SKM-1 (cell line): ENCODE measurements around the gene ZNF660.

Experiments
- DNase-seq: peaks from one replicate; lab custom pipeline; 2025; ENCODE audit not compliant: unreplicated experiment; lab: John Stamatoyannopoulos, UW

ZNF660 gene

GRCh38 chr3:44628716-44629115 is 44.0 kb downstream of the ZNF660 start:
- no peak for DNase-seq

- no peak for DNase-seq
Observed at GRCh38 chr3:44632193-44632592, 47.4 kb downstream of the ZNF660 start.

GRCh38 chr3:44642337-44642736 is 57.6 kb downstream of the ZNF660 start:
- DNase-seq, result no peak

GRCh38 chr3:44643024-44643423 is 58.3 kb downstream of the ZNF660 start:
- DNase-seq, result no peak

GRCh38 chr3:44647771-44648170 is 63.0 kb downstream of the ZNF660 start:
- no peak for DNase-seq

GRCh38 chr3:44648564-44649229 is 63.9 kb downstream of the ZNF660 start, which contains the start of gene ZNF35:
TSS of gene ZNF35 (plus strand) at chr3:44648732. CDS start at chr3:44651068, 2,336 bp downstream.
- DNase-seq, result peak; percentile 76
